Measurements from ENCODE around the gene CLC. TPM values are rescaled to one million over a fixed set of nuclear protein-coding genes. Genes with fewer than 3 reads are reported as not detected.

CLC gene
- total RNA-seq, 2 donors from 2014 or later = 0.64 to 19.2 TPM

- ATAC-seq (no peak), DNase-seq (ENCODE audit: low spot score) (no peak)
- no peak overlapping the region for H3K4me3 Mint-ChIP-seq
- no peaks in the 10 kb centered on the region for H3K9me3 Mint-ChIP-seq
- H3K27ac Mint-ChIP-seq = no peak overlapping the region
- H3K27me3 Mint-ChIP-seq = peaks cover 7 to 21% of the 10 kb centered on the region in 2 donors
- H3K36me3 Mint-ChIP-seq = no peaks in the 10 kb centered on the region
- H3K4me1 Mint-ChIP-seq (ENCODE audit: low read depth in 2 of 2) = peaks cover 5 to 11% of the 10 kb centered on the region in 2 donors
Observed at GRCh38 chr19:39684267-39684666, 53.6 kb downstream of the CLC start.

- H3K9me3 Mint-ChIP-seq = no peaks in the 10 kb centered on the region
- DNase-seq (ENCODE audit: low spot score) (no peak), ATAC-seq (no peak)
- no peaks in the 10 kb centered on the region for H3K36me3 Mint-ChIP-seq
- H3K27ac Mint-ChIP-seq = no peak overlapping the region
- H3K27me3 Mint-ChIP-seq = peaks cover 0 to 22% of the 10 kb centered on the region in 2 donors
- H3K4me1 Mint-ChIP-seq (ENCODE audit: low read depth in 2 of 2) = peaks cover 14 to 26% of the 10 kb centered on the region in 2 donors
- H3K4me3 Mint-ChIP-seq = no peak overlapping the region
Observed at GRCh38 chr19:39681416-39681815, 56.4 kb downstream of the CLC start.

Other genes starting within 250 kb of the CLC start
- under 1 TPM; 0.21 to 0.92 TPM for gene DLL3, start 239.1 kb downstream of the CLC start, total RNA-seq
- not detected for gene SELENOV, start 222.9 kb downstream of the CLC start, total RNA-seq
- gene EID2B, start 205.2 kb downstream of the CLC start, total RNA-seq = 1 to 10 TPM; 1.9 to 5.4 TPM
- 10 to 100 TPM; 10.4 to 11.4 TPM for gene EID2, start 197.9 kb downstream of the CLC start, total RNA-seq
- not detected for gene LGALS13, start 135.5 kb downstream of the CLC start, total RNA-seq
- not detected for gene LGALS16, start 82.1 kb downstream of the CLC start, total RNA-seq
- gene LGALS14, start 33.5 kb downstream of the CLC start, total RNA-seq = not detected
- not detected for gene LEUTX, start 40.8 kb upstream of the CLC start, total RNA-seq
- gene DYRK1B, start 96.1 kb upstream of the CLC start, total RNA-seq = 10 to 100 TPM in 1 of 2 donors, 1 to 10 TPM in 1; 7.5 to 10.5 TPM
- gene FBL, start 108.3 kb upstream of the CLC start, total RNA-seq = 100 to 1,000 TPM; 304 to 505 TPM
- 1 to 10 TPM; 3.4 to 6.6 TPM for gene FCGBP, start 196.6 kb upstream of the CLC start, total RNA-seq
- 100 to 1,000 TPM; 163 to 165 TPM for gene PSMC4, start 233.1 kb upstream of the CLC start, total RNA-seq

Data from natural killer cell treated with Interleukin-12 subunit alpha and Interleukin-12 subunit beta and Interleukin-15 and Interleukin-18, amount 100 ng/mL, for 72 hours (primary cell).